Measurements from ENCODE around the gene ATL1. TPM values are rescaled to one million over a fixed set of nuclear protein-coding genes. Genes with fewer than 3 reads are reported as not detected.
"Not testable (repeated sequence)": the region's sequence is repeated elsewhere in the genome, so short reads cannot be mapped to it uniquely, and the experiment has no call there.

Gene ATL1
- total and polyA plus RNA-seq, 7 experiments from 2014 or later = 1.4 to 4.2 (median 3.8) TPM

GRCh38 chr14:50542941-50543418 lies 17.0 kb upstream of the ATL1 start:
- H3K9me3 ChIP-seq (ENCODE audit: control insufficient read depth in 2 of 3, low read length in 3 of 3) = no peaks in the 10 kb centered on the region
- H3K4me3 ChIP-seq (ENCODE audit: low read length) = no peak overlapping the region
- Mint-ChIP-seq H3K4me3 (no peak overlapping the region), H3K4me1 (peaks cover 5 to 13% (median 12%) of the 10 kb centered on the region in 7 donors), H3K27me3 (peaks cover 0 to 7% (median 0%) of the 10 kb centered on the region in 5 donors), H3K36me3 (peaks cover 0 to 5% (median 0%) of the 10 kb centered on the region in 5 donors), H3K27ac (no peak overlapping the region), H3K9me3 (peaks cover 0 to 11% (median 2%) of the 10 kb centered on the region in 11 donors)
- ATAC-seq (peak; percentile 84), DNase-seq (peak in 7 of 9 donors; percentile 5 to 51 (median 38))
- POLR2A ChIA-PET = interaction anchor here (0.9 kb wide), 1 partner anchor 11 kb away, joined by 3 read pairs; no protein-coding TSS in a partner anchor
- no peaks in the 10 kb centered on the region for H3K36me3 ChIP-seq (ENCODE audit: control insufficient read depth in 2 of 3, insufficient read depth in 3 of 3, low read length in 3 of 3)
- no peaks in the 10 kb centered on the region for H3K4me1 ChIP-seq (ENCODE audit: control insufficient read depth in 2 of 2, insufficient read depth in 2 of 2, low read length in 2 of 2)
- intact Hi-C loops (cut with micrococcal nuclease) = loop anchor here (1.0 kb wide), 4 partner anchors 171 to 317 kb away; no protein-coding TSS in a partner anchor
- H3K27ac ChIP-seq (ENCODE audit: low read depth, low read length) = no peak overlapping the region
- CTCF ChIA-PET = interaction anchor here (0.5 to 1.3 kb wide), 7 partner anchors 26 to 317 kb away, joined by 3 to 9 read pairs (median 3); no protein-coding TSS in a partner anchor
- no peaks in the 10 kb centered on the region for H3K27me3 ChIP-seq (ENCODE audit: control insufficient read depth in 2 of 2, insufficient read depth in 2 of 2, low read length in 2 of 2)

GRCh38 chr14:50544911-50545310 lies 15.0 kb upstream of the ATL1 start:
- CTCF ChIA-PET = interaction anchor here (0.8 kb wide), 1 partner anchor 316 kb away, joined by 3 read pairs; no protein-coding TSS in a partner anchor
- peaks cover 0 to 3% (median 0%) of the 10 kb centered on the region in 3 experiments for H3K9me3 ChIP-seq (ENCODE audit: control insufficient read depth in 2 of 3, low read length in 3 of 3)
- ATAC-seq = no peak
- intact Hi-C loops (cut with micrococcal nuclease) = no loop called here
- H3K27ac ChIP-seq (ENCODE audit: low read depth, low read length) = no peak overlapping the region
- H3K9me3 Mint-ChIP-seq = peaks cover 0 to 9% (median 0%) of the 10 kb centered on the region in 11 donors
- no peaks in the 10 kb centered on the region for H3K27me3 ChIP-seq (ENCODE audit: control insufficient read depth in 2 of 2, insufficient read depth in 2 of 2, low read length in 2 of 2)
- H3K27ac Mint-ChIP-seq = no peak overlapping the region
- H3K4me3 Mint-ChIP-seq = no peak overlapping the region
- H3K4me1 ChIP-seq (ENCODE audit: control insufficient read depth in 2 of 2, insufficient read depth in 2 of 2, low read length in 2 of 2) = no peaks in the 10 kb centered on the region
- H3K36me3 Mint-ChIP-seq = peaks cover 0 to 5% (median 0%) of the 10 kb centered on the region in 5 donors
- POLR2A ChIA-PET = no interaction called here
- H3K4me1 Mint-ChIP-seq = peaks cover 5 to 13% (median 12%) of the 10 kb centered on the region in 7 donors
- no peak for DNase-seq
- H3K4me3 ChIP-seq (ENCODE audit: low read length) = no peak overlapping the region
- H3K27me3 Mint-ChIP-seq = peaks cover 0 to 7% (median 0%) of the 10 kb centered on the region in 5 donors
- no peaks in the 10 kb centered on the region for H3K36me3 ChIP-seq (ENCODE audit: control insufficient read depth in 2 of 3, insufficient read depth in 3 of 3, low read length in 3 of 3)

GRCh38 chr14:50545618-50546017 lies 14.3 kb upstream of the ATL1 start:
- no peak overlapping the region for H3K27ac ChIP-seq (ENCODE audit: low read depth, low read length)
- DNase-seq = no peak
- H3K9me3 ChIP-seq (ENCODE audit: control insufficient read depth in 2 of 3, low read length in 3 of 3) = peaks cover 0 to 3% (median 0%) of the 10 kb centered on the region in 3 experiments
- peaks cover 5 to 13% (median 12%) of the 10 kb centered on the region in 7 donors for H3K4me1 Mint-ChIP-seq
- ChIA-PET CTCF (interaction anchor here (0.6 to 1.5 kb wide), 3 partner anchors 163 to 228 kb away, joined by 3 to 4 read pairs (median 3); no protein-coding TSS in a partner anchor), POLR2A (no interaction called here)
- no peak overlapping the region for H3K4me3 Mint-ChIP-seq
- no peaks in the 10 kb centered on the region for H3K4me1 ChIP-seq (ENCODE audit: control insufficient read depth in 2 of 2, insufficient read depth in 2 of 2, low read length in 2 of 2)
- no peak overlapping the region for H3K4me3 ChIP-seq (ENCODE audit: low read length)
- peak overlapping the region in 1 of 9 donors; percentile 53 for H3K27ac Mint-ChIP-seq
- intact Hi-C loops (cut with micrococcal nuclease) = no loop called here
- ATAC-seq = no peak
- H3K36me3 Mint-ChIP-seq = peaks cover 0 to 6% (median 0%) of the 10 kb centered on the region in 5 donors
- peaks cover 0 to 7% (median 2%) of the 10 kb centered on the region in 5 donors for H3K27me3 Mint-ChIP-seq
- H3K9me3 Mint-ChIP-seq = peaks cover 0 to 16% (median 2%) of the 10 kb centered on the region in 11 donors
- H3K27me3 ChIP-seq (ENCODE audit: control insufficient read depth in 2 of 2, insufficient read depth in 2 of 2, low read length in 2 of 2) = no peaks in the 10 kb centered on the region
- no peaks in the 10 kb centered on the region for H3K36me3 ChIP-seq (ENCODE audit: control insufficient read depth in 2 of 3, insufficient read depth in 3 of 3, low read length in 3 of 3)

GRCh38 chr14:50550294-50550693 lies 9.7 kb upstream of the ATL1 start:
- Histone ChIP-seq H3K36me3 (ENCODE audit: control insufficient read depth in 2 of 3, insufficient read depth in 3 of 3, low read length in 3 of 3) (no peaks in the 10 kb centered on the region), H3K27me3 (ENCODE audit: control insufficient read depth in 2 of 2, insufficient read depth in 2 of 2, low read length in 2 of 2) (no peaks in the 10 kb centered on the region), H3K4me3 (ENCODE audit: low read length) (no peak overlapping the region), H3K27ac (ENCODE audit: low read depth, low read length) (no peak overlapping the region), H3K4me1 (ENCODE audit: control insufficient read depth in 2 of 2, insufficient read depth in 2 of 2, low read length in 2 of 2) (no peaks in the 10 kb centered on the region), H3K9me3 (ENCODE audit: control insufficient read depth in 2 of 3, low read length in 3 of 3) (peaks cover 0 to 3% (median 0%) of the 10 kb centered on the region in 3 experiments)
- Mint-ChIP-seq H3K27ac (no peak overlapping the region), H3K36me3 (peaks cover 0 to 17% (median 9%) of the 10 kb centered on the region in 5 donors), H3K27me3 (peaks cover 12 to 48% (median 34%) of the 10 kb centered on the region in 5 donors), H3K9me3 (peaks cover 2 to 59% (median 25%) of the 10 kb centered on the region in 11 donors), H3K4me3 (no peak overlapping the region), H3K4me1 (peaks cover 0 to 17% (median 5%) of the 10 kb centered on the region in 7 donors)
- intact Hi-C loops (cut with micrococcal nuclease) = no loop called here
- ChIA-PET POLR2A (interaction anchor here (0.6 kb wide), 1 partner anchor 280 kb away, joined by 3 read pairs; no protein-coding TSS in a partner anchor), CTCF (interaction anchor here (0.6 kb wide), 1 partner anchor 215 kb away, joined by 3 read pairs; no protein-coding TSS in a partner anchor)
- DNase-seq (no peak), ATAC-seq (no peak)

- Mint-ChIP-seq H3K4me3 (no peak overlapping the region), H3K27ac (no peak overlapping the region), H3K27me3 (peaks cover 28 to 60% (median 45%) of the 10 kb centered on the region in 5 donors), H3K9me3 (peaks cover 2 to 65% (median 26%) of the 10 kb centered on the region in 11 donors), H3K36me3 (peaks cover 0 to 22% (median 9%) of the 10 kb centered on the region in 5 donors), H3K4me1 (peaks cover 0 to 17% (median 5%) of the 10 kb centered on the region in 7 donors)
- ChIA-PET CTCF (interaction anchor here (0.6 kb wide), 1 partner anchor 335 kb away, joined by 3 read pairs; no protein-coding TSS in a partner anchor), POLR2A (no interaction called here)
- Histone ChIP-seq H3K9me3 (ENCODE audit: control insufficient read depth in 2 of 3, low read length in 3 of 3) (peaks cover 0 to 3% (median 0%) of the 10 kb centered on the region in 3 experiments), H3K4me3 (ENCODE audit: low read length) (no peak overlapping the region), H3K27ac (ENCODE audit: low read depth, low read length) (no peak overlapping the region), H3K4me1 (ENCODE audit: control insufficient read depth in 2 of 2, insufficient read depth in 2 of 2, low read length in 2 of 2) (no peaks in the 10 kb centered on the region), H3K36me3 (ENCODE audit: control insufficient read depth in 2 of 3, insufficient read depth in 3 of 3, low read length in 3 of 3) (no peaks in the 10 kb centered on the region), H3K27me3 (ENCODE audit: control insufficient read depth in 2 of 2, insufficient read depth in 2 of 2, low read length in 2 of 2) (no peaks in the 10 kb centered on the region)
- no peak for ATAC-seq
- DNase-seq = no peak
- intact Hi-C loops (cut with micrococcal nuclease) = no loop called here
These were observed 8.1 kb upstream of the ATL1 start for GRCh38 chr14:50551877-50552276.

- H3K36me3 ChIP-seq (ENCODE audit: control insufficient read depth in 2 of 3, insufficient read depth in 3 of 3, low read length in 3 of 3); POLR2A ChIA-PET; H3K27me3 ChIP-seq (ENCODE audit: control insufficient read depth in 2 of 2, insufficient read depth in 2 of 2, low read length in 2 of 2); H3K9me3 ChIP-seq (ENCODE audit: control insufficient read depth in 2 of 3, low read length in 3 of 3); H3K27ac Mint-ChIP-seq; H3K27ac ChIP-seq (ENCODE audit: low read depth, low read length); intact Hi-C loops (cut with micrococcal nuclease); H3K4me3 ChIP-seq (ENCODE audit: low read length); CTCF ChIA-PET; ATAC-seq; H3K4me1 ChIP-seq (ENCODE audit: control insufficient read depth in 2 of 2, insufficient read depth in 2 of 2, low read length in 2 of 2): not testable (repeated sequence)
- H3K27me3 Mint-ChIP-seq = peaks cover 37 to 69% (median 53%) of the 10 kb centered on the region in 5 donors
- H3K4me3 Mint-ChIP-seq = peak overlapping the region in 1 of 10 donors; percentile 20
- peak in 1 of 9 donors; percentile 13 for DNase-seq
- H3K36me3 Mint-ChIP-seq = peaks cover 0 to 17% (median 5%) of the 10 kb centered on the region in 5 donors
- H3K9me3 Mint-ChIP-seq = peaks cover 2 to 59% (median 26%) of the 10 kb centered on the region in 11 donors
- H3K4me1 Mint-ChIP-seq = peaks cover 0 to 17% (median 5%) of the 10 kb centered on the region in 7 donors
These were observed 7.1 kb upstream of the ATL1 start for GRCh38 chr14:50552796-50553195.

Data from naive thymus-derived CD4-positive, alpha-beta T cell (primary cell).